Posterior cingulate gyrus (tissue), 11 donors: ENCODE measurements around the gene RGS14.
"Not testable (repeated sequence)": the region's sequence is repeated elsewhere in the genome, so short reads cannot be mapped to it uniquely, and the experiment has no call there.

Experiments used
- DNase-seq, 10 donors: peaks; one replicate each; pipeline versions ENCODE4 v3.0.0 to v3.0.0-alpha.2; 2020 to 2021; ENCODE audit warnings: mixed read lengths in 3 of 10
- intact Hi-C: fragments of 100-400 bp; cut with DNase I; formaldehyde crosslinking; loops from one replicate; pipeline ENCODE4 v1.15.1; 2023

RGS14 gene

DNA sequence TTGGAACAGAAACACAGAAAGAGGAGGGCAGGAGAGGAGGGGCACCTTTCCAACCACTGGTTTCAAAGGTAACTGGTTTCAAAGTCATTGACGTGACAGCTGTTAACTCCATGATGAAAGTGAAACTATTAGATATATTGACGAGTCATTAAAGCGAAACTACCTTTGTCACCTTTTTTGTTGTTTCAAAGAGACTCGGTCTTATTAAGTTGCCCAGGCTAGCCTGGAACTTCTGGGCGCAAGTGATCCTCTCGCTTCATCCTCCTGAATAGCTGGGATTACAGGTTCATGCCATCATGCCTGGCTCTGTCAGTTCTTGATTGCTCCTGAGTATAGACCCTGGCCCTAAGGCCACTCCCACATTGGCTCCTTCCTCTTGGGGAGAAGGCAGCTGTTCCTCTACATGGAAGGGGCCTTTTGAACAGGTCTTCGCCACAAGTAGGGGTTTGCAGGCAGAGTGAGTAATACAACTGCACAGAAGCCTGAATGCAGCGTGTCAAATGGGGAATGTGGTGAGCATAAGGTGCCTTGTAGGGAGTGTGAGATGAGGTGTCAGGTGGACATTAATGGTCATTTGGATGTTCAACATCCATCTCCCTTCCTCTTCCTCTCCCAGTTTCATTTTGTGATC is 55.0 kb downstream of the RGS14 start:
- intact Hi-C loops = no loop called here
- DNase-seq = no peak

DNA sequence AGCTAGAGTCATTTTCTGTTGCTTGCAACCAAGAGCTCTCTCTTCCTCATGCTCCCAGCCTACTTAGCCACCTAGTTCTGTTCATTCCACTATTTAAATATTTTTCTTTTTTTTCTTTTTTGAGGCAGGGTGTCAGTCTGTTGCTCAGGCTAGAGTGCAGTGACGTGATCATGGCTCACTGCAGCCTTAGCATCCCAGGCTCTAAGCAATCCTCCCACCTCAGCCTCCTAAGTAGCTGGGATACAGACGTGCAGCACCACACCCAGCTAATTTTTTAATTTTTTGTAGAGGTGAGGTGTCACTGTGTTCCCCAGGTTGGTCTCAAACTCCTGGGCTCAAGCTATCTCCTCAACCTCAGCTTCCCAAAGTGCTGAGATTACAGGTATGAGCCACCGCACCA is 56.8 kb downstream of the RGS14 start:
- no peak for DNase-seq
- intact Hi-C loops = no loop called here

DNA sequence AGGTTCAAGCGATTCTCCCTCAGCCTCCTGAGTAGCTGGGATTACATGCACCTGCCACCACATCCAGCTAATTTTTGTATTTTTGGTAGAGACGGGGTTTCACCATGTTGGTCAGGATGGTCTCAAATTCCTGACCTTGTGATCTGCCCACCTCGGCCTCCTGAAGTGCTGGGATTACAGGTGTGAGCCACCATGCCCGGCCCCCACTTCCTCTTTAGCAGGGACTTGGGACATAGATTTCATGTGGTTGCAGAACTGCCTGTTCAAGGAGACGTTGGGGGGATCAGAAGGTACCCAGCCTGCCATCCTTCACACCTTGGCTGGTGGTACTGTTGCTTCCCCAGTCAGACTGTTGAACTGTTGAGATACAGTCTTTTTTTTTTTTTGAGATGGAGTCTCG is 59.4 kb downstream of the RGS14 start:
- DNase-seq, intact Hi-C loops: not testable (repeated sequence)

DNA sequence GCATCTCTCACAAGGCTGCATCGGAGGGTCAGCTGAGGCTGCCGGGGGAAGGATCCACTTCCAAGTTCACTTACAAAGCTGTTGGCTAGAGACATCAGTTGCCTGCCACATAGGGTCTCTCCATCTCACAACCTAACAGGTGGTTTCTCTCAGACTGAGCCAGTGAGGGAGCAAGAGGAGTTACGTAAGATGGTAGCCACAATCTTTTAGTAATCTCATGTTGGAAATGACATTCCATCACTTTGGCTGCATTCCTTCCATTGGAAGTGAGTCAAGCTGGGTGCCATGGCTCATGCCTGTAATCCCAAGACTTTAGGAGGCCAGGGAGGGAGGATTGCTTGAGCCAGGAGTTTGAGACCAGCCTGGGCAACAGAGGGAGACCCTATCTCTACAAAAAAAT is 61.3 kb downstream of the RGS14 start:
- DNase-seq = no peak
- intact Hi-C loops = no loop called here

DNA sequence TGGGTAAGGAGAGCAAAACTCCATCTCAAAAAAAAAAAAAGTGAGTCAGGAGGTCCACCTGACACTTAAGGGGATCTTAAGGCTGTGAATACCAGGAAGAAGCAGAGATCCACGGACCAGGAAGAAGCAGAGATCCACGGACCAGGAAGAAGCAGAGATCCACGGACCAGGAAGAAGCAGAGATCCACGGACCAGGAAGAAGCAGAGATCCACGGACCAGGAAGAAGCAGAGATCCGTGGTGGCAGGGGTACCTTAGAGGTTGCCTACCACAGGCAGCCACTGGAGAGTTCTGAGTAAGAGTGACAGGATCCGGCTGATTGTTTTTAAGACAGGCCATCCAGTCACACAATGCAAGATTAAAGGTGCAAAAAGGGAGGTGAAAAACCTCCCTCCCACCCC is 62.7 kb downstream of the RGS14 start:
- intact Hi-C loops, DNase-seq: not testable (repeated sequence)

DNA sequence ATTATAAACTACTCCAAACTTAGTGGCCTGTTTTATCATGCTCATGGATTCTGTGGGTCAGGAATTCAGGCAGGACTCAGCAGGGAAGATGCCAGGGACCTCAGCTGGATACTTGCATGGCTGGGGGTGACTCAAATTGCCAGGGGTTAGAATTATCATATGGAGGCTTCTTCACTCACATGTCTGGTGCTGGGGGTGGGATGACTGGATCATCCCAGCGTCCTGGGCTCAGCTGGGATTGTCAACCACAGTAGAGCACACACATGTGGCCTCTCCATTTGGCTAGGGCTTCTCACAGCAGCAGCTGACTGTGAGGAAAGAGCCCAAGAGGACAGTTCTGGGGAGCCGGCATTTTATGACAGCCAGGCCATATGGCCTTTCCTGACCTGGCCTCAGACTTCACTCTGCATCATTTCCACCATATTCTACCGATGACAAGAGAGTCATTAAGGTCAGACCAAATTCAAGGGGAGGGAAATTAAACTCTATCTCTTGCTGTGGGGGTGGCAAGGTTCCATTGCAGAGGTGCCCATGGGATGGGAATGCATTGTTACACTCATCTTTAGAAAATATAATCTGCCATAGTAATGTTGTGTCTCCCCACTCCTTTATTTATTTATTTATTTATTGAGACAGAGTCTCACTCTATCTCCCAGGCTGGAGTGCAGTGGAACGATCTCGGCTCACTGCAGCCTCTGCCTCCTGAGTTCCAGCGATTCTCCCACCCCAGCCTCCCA is 63.5 kb downstream of the RGS14 start:
- intact Hi-C loops = no loop called here
- DNase-seq = no peak
